H1 (cell line): ENCODE results near the gene BICRAL. TPM values are rescaled to one million over a fixed set of nuclear protein-coding genes. Genes with fewer than 3 reads are reported as not detected.

Experiments used
- EGR1 ChIP-seq: IDR thresholded peaks from 2 replicates; pipeline ENCODE4 v1.6.1; 2011; ENCODE audit warnings: low read depth, low read length, borderline replicate concordance
- polyA plus RNA-seq, 7 experiments: library from polyadenylated mRNA; depleted of rRNA in 3 of 7; stranded (reverse) in 5 of 7; unstranded in 2 of 7; fragments of >200 nt in 5 of 7; fragments of 200-250 nt in 2 of 7; gene quantifications; 1 replicate in 5 of 7; 2 replicates in 1 of 7; 4 replicates in 1 of 7; pipeline versions ENCODE4 v1.2.1 to v1.2.3, GENCODE V29; 2011 to 2013; ENCODE audit warnings: missing spikeins in 2 of 7, mixed read lengths in 2 of 7
- total RNA-seq: library from RNA; stranded (reverse); fragmentation: NEBNext Ultra II Directional; extraction: Animal tissue kit (Norgen Biotek cat#: 25700); gene quantifications from 2 replicates; pipeline ENCODE4 v1.2.1, GENCODE V29; 2021

BICRAL gene
- total and polyA plus RNA-seq, 2 of the 8 experiments (the other 6 are each of a cell fraction or from before 2014, with no cell fraction given): 9.4 to 12.2 TPM

GRCh38 chr6:42758756-42759430 is 23.0 kb upstream of the BICRAL start (continued):
- no peak for TF ChIP-seq EGR1
